Measurements from ENCODE around the gene REEP5.
"Not testable (repeated sequence)": the region's sequence is repeated elsewhere in the genome, so short reads cannot be mapped to it uniquely, and the experiment has no call there.

Gene REEP5

GRCh38 chr5:112933105-112933504 is 11.1 kb upstream of the REEP5 start:
- no peak for DNase-seq (ENCODE audit: low spot score)

DNA sequence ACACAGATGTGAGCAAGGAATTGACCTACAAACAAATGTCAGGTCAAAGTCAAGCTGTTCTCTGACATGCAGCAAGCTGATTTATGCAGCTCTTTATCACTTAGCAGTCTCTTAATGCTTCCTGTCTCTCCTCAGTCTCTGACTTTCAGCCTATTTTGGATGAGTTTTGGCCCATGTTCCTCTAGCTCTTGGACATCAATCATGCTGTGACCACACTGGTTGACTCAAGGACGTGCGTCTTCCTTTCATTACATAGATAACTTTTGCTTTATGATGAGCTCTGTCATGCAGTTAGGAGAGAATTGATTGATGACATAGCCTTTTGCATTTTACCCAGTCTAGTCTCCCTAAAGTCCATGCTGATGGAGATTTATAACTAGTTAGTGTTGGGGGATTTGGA is 9.4 kb upstream of the REEP5 start:
- DNase-seq (ENCODE audit: low spot score), result no peak

DNA sequence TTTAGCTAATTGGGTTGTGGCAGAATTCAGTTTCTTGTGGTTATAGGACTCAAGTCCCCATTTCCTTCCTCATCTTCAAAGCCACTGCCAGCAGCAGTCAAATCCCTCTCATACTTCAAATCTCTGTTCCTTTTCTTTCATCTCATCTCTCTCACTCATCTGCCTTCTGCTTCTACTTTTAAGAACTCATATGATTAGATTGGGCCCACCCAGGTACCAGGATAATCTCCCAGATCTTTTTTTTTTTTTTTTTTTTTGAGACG is 8.0 kb upstream of the REEP5 start:
- DNase-seq (ENCODE audit: low spot score), result peak; percentile 57

DNA sequence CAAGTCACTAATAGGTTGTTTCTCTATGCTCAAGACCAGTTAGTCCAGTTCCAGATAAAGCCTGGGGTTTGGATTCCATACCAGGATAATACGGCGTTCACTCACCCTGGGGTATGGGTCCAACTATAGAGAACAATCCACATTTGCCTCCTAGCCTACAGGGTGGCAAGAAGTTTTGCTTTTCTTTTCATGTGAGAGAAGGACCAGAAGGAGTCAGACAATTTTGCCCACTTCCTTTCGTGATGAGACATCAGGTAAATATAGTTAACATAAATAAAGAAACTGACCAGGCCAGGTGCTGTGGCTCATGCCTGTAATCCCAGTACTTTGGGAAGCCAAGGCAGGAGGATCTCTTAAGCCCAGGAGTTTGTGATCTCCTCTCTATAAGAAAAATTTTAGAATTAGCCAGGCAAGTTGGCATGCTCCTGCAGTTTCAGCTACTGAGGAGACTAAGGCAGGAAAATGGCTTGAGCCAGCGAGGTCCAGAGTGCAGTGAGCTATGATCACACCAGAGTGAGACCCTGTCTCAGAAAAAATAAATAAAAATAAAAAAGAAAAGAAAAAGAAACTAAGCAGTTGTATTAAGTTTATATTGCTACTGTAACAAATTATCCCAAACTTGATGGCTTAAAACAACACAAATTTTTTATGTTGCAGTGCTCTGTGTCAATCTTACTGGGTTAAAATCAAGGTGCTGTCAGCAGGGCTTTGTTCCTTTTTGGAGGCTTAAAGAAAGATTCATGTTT is 7.5 kb upstream of the REEP5 start:
- peak; percentile 66 for DNase-seq (ENCODE audit: low spot score)

DNA sequence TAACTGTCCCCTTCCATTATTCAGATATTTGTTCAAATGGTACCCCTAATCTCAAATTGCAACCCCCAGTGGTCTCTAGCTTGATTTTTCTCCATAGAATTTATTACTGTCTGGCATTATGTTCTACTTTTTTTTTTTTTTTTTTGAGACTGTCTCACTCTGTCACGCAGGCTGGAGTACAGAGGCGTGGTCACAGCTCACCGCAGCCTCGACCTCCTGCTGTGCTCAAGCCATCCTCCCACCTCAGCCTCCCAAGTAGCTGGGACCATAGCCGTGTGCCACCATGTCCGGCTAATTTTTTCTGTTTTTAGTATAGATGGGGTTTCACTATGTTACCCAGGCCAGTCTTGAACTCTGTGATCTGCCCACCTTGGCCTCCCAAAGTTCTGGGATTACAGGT is 2.0 kb upstream of the REEP5 start:
- no peak for DNase-seq (ENCODE audit: low spot score)

- DNase-seq (ENCODE audit: low spot score), result peak; percentile 75
Observed at GRCh38 chr5:112923148-112923917, 1.3 kb upstream of the REEP5 start.

DNA sequence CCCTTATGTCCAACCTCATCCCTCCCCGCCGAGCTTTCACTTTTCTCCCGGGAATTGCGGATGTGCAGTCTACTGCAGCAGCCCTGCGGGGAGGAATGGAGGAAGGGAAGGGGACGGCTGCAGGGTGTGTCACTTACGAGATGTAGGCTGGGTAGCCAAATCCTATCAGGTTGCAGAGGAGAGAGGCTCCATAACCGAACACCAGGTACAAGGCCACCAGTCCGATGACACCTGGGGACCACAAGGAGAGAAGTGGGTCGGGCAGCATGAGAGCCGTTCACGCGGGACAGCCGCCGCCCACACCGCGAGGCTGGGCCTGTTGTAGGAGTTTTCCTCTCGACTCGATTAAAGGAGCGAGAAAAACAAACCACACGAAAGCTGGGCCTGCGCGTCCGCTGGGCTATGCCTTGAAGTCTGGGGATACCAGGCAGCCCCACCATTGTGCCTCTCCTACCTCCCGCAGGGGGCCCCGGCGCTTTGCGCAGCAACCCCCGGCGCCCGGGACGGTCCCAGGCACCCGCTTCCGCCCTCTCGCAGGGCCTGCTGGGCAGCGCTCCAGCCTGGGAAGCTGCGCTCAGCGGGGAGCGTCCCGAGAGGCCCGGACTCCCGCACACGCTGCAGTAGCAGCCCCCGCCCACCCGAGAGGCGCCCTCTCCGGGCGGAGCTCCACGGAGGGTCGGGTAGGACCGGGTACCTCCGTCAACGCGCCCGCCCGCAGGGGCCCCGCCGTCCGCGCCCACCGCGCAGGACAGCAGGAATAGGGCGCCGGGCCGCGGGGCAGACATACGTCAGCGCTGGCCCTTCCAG is 798 bp downstream of the REEP5 start:
- DNase-seq (ENCODE audit: low spot score), result peak; percentile 37

- DNase-seq (ENCODE audit: low spot score), result peak; percentile 56
Observed at GRCh38 chr5:112919972-112920371, 2.1 kb downstream of the REEP5 start.

DNA sequence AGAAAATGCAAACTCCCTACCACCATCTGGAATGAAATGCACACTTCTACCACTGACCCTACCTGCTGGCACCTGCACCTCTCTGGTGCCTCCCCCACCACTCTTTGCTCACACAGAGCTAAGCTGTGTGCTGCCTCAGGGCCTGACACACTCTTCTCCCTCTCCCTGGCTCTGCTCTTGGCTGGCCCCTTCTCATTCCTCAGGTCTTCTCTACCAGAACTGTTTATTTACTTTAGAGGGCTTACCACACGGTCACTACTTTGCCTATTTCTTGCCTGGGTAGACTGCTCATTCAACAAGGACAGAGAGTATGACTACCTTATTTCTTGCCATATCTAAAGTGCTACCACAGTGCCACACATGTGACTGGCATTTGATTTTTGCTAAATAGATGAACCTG is 3.3 kb downstream of the REEP5 start:
- no peak for DNase-seq (ENCODE audit: low spot score)

GRCh38 chr5:112918136-112918535 is 3.9 kb downstream of the REEP5 start:
- DNase-seq (ENCODE audit: low spot score), result no peak

DNA sequence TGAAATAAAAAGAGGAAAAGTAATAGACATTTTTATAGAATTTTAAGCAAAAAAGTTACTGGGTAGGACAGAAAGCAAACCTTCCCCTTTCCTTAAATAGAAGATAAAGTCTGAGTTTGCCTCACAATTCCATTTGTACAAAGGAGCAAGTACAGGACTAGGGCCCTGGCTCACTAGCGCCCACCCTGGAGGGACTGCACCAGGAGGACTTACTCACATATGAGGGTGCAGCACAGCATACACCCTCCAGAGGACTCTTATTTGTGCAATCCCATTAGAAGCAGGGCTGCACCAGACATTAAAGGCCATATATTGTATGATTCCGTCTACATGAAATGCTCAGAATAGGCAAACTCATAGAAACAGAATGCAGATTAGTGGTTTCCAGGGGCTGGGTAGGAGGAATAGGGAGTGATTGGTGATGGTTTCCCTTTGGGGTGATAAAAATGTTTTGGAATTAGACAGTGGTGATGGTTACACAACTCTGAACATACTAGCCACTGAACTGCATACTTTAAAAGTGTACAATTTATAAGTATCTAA is 4.5 kb downstream of the REEP5 start:
- no peak for DNase-seq (ENCODE audit: low spot score)

- DNase-seq (ENCODE audit: low spot score), result peak; percentile 40
Observed at GRCh38 chr5:112915831-112916230, 6.2 kb downstream of the REEP5 start.

DNA sequence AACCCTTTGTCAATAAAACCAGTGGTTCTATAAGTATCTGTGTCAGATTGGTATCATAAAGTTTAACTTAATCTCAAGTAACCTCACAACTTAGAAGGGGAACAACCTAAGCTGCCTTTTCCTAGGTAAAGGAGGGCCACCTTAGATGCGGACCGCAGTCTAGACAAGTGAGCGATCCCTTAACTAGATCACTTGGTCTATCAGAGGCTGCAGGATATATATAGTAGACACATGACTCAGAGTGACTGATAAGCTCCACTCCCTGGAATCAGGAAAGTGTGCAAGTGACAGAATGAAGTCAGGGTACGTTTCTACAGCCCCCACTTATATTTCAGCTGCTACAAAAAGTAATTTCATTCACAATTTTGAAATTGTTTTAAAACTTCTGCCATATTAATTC is 7.4 kb downstream of the REEP5 start:
- DNase-seq (ENCODE audit: low spot score), result no peak

DNA sequence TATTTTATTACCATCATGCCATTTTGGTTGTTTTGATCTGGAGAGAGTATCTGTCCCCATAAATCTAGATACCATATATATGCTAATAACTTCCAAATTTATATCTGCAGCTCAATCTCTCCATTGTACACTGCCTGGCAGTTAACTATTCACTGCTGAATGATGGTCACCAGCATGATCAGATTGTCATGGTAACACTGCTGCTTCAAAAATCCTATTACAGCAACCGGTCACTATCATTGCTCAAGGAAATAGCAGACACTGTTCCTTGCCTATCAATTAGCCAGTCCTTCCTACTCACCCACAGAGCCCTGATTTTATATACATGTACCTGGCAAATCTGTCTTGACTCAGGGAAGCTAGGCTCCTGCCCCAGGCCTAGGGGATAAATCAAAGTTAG is 11.5 kb downstream of the REEP5 start:
- DNase-seq (ENCODE audit: low spot score), result no peak

- DNase-seq (ENCODE audit: low spot score), result no peak
Observed at GRCh38 chr5:112908854-112909253, 13.2 kb downstream of the REEP5 start.

DNA sequence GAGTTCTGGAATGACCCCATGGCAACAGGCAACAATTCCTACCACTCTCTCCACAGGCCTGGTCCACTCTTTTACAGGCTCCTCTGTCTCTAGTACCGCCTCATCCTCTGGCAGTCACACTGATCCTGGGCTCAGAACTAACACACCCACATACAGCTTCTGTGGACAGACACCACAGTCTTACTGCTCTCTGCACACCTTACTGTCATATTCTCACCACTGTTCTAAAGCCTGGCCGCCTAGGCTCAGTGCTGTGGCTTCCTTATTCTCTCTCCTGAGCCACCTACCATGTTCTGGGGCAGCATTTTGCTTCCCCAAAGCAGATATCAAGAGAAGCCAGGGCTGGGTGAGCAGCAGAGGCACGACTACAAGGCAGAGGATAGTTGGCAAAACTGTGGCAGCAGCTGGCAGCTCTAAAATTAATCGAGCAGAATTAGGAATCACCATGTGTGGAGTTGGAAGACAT is 14.8 kb downstream of the REEP5 start:
- DNase-seq (ENCODE audit: low spot score), result no peak

DNA sequence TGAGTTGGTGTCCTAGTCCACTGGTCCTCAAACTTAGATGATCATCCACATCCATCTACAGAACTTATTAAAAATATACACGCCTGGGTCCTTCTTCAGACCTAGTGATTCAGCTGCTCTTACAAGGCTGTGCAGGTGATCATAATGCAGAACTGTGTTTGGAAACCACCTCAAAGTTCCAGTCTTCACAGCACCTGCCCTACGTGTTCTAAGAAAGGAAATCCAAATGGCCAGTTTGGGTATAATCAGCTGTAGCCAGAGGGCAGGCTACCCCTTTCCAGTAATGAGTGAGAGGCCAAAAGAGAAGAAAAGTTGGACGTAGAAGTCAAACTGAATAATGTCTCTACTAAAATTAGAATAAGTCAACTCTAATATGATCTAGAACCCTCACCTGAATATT is 15.4 kb downstream of the REEP5 start:
- DNase-seq (ENCODE audit: low spot score), result no peak

DNA sequence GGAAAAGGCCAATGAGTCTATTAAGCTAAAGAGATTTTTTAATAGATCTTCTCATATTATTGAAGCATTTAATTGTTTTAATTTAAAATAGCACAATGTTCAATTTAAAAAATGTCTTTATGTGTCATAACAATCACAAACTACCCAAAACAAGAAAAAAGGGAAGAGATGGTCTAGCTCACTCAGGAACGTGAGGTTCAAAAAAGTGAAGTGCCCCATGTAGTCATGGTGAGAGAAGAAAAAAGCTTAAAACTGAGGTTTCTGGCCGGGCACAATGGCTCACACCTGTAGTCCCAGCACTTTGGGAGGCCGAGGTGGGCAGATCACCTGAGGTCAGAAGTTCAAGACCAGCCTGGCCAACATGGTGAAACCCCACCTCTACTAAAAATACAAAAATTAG is 17.0 kb downstream of the REEP5 start:
- DNase-seq (ENCODE audit: low spot score), result not testable (repeated sequence)

DNA sequence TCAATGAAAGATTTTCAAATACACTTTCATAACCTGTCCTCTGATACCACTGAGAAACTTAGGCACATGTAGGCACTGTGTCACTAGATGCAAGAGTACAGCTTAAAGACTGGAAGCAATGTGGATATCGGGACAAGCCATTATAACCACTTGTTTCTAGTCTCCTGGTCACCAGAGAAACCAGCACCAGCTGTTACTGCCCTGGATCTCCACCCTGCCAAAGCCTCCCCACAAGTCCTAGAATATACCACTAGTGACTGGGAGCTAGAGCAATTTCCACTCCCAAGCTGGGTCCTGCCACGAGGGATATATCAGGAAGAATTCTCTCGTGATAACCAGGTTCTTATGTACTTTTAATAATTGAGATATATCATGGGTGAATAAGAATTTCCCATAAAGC is 19.5 kb downstream of the REEP5 start:
- DNase-seq (ENCODE audit: low spot score), result no peak

DNA sequence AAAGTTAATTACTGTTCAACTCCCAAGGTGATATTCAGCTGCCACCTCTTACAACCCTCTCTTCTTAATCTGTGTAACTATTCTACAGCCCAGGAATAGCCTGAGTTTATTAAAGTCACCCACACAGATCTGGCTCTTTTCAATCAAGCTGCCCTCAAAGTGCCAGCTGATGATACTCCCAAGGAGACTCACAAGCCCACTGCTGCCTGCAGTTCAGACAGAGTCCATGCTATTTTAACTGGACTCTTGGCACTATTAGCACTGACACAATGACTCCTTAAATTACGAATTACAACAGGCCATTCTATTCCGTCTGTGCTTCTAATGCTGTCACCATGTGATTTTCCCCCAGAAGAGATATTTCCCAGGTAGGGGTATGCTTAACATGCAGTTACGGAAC is 26.3 kb downstream of the REEP5 start:
- DNase-seq (ENCODE audit: low spot score), result no peak

DNA sequence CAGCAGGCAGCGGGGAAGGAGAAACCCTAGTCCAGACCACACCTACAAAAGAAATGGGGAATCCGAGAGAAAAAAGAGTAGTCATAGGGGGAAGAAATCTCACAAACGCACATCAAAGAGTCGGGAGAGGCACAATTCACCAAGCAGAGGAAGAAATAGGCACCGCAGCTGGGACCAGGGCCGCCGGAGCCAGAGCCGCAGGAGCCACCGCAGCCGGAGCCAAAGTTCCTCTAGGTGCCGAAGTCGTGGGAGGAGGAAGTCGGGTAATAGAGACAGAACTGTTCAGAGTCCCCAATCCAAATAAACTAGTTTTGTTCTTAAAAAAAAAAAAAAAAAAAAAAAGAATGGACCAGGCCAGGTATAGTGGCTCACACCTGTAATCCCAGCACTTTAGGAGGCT is 29.3 kb downstream of the REEP5 start:
- no peak for DNase-seq (ENCODE audit: low spot score)

- DNase-seq (ENCODE audit: low spot score), result not testable (repeated sequence)
Observed at GRCh38 chr5:112892066-112892465, 30.0 kb downstream of the REEP5 start.

- no peak for DNase-seq (ENCODE audit: low spot score)
Observed at GRCh38 chr5:112886975-112887374, 35.1 kb downstream of the REEP5 start.

Data from activated CD4-positive, alpha-beta T cell treated with anti-CD3 and anti-CD28 coated beads, Interleukin-2, Interleukin-4, amounts not matched to agents 100 ng/mL and 50 ng/mL, durations not matched to agents 16 hours and 8 hours (primary cell).